Spleen (tissue), 11 donors: ENCODE data around the gene RNF212. TPM values are rescaled to one million over a fixed set of nuclear protein-coding genes. Genes with fewer than 3 reads are reported as not detected.

ENCODE experiments used
- DNase-seq: peaks from one replicate; pipeline ENCODE4 v3.0.0-alpha.2; 2020
- H3K27ac ChIP-seq, 8 donors: fragments of 200-600 bp; sonication (generic) in 7 of 8; 1 replicate in 4 of 8; 2 replicates in 4 of 8; pipeline versions ENCODE4 v1.5.0 to v1.8.0; 2016 to 2021; ENCODE audit warnings: inconsistent platforms in 4 of 8, mild to moderate bottlenecking in 4 of 8, moderate library complexity in 1 of 8
- H3K27me3 ChIP-seq, 7 donors: fragments of 200-600 bp; sonication (generic) in 6 of 7; replicated peaks in 1 of 7; 1 replicate in 4 of 7; 2 replicates in 3 of 7; pipeline versions ENCODE4 v1.5.0 to v1.8.0; 2016 to 2021; ENCODE audit warnings: inconsistent platforms in 3 of 7, mild to moderate bottlenecking in 1 of 7
- H3K36me3 ChIP-seq, 6 donors: fragments of 200-600 bp; sonication (generic) in 5 of 6; 1 replicate in 4 of 6; 2 replicates in 2 of 6; pipeline versions ENCODE4 v1.5.0 to v1.8.0; 2016 to 2021; ENCODE audit warnings: inconsistent platforms in 2 of 6
- H3K4me1 ChIP-seq, 6 donors: fragments of 200-600 bp; sonication (generic) in 5 of 6; 1 replicate in 3 of 6; 2 replicates in 3 of 6; pipeline versions ENCODE4 v1.5.0 to v1.8.0; 2016 to 2021; ENCODE audit warnings: inconsistent platforms in 3 of 6
- H3K4me3 ChIP-seq, 8 donors: fragments of 200-600 bp; sonication (generic) in 7 of 8; 1 replicate in 4 of 8; 2 replicates in 4 of 8; pipeline versions ENCODE4 v1.5.0 to v1.8.0; 2016 to 2021; ENCODE audit warnings: inconsistent platforms in 4 of 8, mild to moderate bottlenecking in 4 of 8, moderate library complexity in 2 of 8
- H3K9me3 ChIP-seq, 8 donors: fragments of 200-600 bp; sonication (generic) in 7 of 8; 1 replicate in 4 of 8; 2 replicates in 4 of 8; pipeline versions ENCODE4 v1.5.0 to v1.8.0; 2016 to 2021; ENCODE audit warnings: inconsistent platforms in 4 of 8
- CTCF ChIP-seq, 11 experiments: fragments of 200-600 bp in 7 of 11; fragments of 450-650 bp in 4 of 11; sonication (generic) in 4 of 11; IDR thresholded peaks in 8 of 11; conservative IDR thresholded peaks in 3 of 11; 1 replicate in 7 of 11; 2 replicates in 4 of 11; pipeline versions ENCODE4 v1.4.0 to v1.8.0; 2016 to 2021; ENCODE audit warnings: antibody characterized with exemption in 11 of 11, inconsistent platforms in 4 of 11, mild to moderate bottlenecking in 1 of 11
- POLR2A ChIP-seq, 3 donors: fragments of 450-650 bp; IDR thresholded peaks; one replicate each; pipeline ENCODE4 v1.5.1; 2017; ENCODE audit warnings: antibody characterized with exemption in 3 of 3, mild to moderate bottlenecking in 1 of 3
- POLR2AphosphoS5 ChIP-seq, 3 donors: sonication (generic); formaldehyde crosslinking; IDR thresholded peaks; one replicate each; pipeline ENCODE4 v1.5.1; 2017; ENCODE audit warnings: antibody characterized with exemption in 3 of 3
- WGBS, 5 donors: extraction: QIAGEN DNeasy Blood & Tissue Kit in 3 of 5; methylation state at CpG; one replicate each; pipeline versions ENCODE4 v1.1.5 to v1.1.7; 2013 to 2018; 5-methylcytosine and 5-hydroxymethylcytosine counted together
- intact Hi-C: fragments of 100-400 bp; cut with DNase I; formaldehyde crosslinking; loops from one replicate; pipeline ENCODE4 v1.15.0; 2023; ENCODE audit warnings: low total_unique reads
- polyA plus RNA-seq, 3 donors: library from polyadenylated mRNA; stranded (reverse); fragments of 200-250 nt; gene quantifications; one replicate each; pipeline ENCODE4 v1.2.1, GENCODE V29; 2013
- total RNA-seq, 7 donors: library from RNA; depleted of rRNA in 3 of 7; stranded (reverse); fragments of >200 nt in 3 of 7; fragmentation: NEBNext Ultra II Directional in 4 of 7; extraction: Animal tissue kit (Norgen Biotek cat#: 25700) in 4 of 7; gene quantifications; one replicate each; pipeline versions ENCODE4 v1.1.0 to v1.2.1, GENCODE V29; 2016 to 2021
- donor health status: healthy with polysubstance abuse.
- donor health status: DM: no; HTN: no; CAD: no; lungs with moderate emphysema.
- donor health status: DM: no; HTN: no; CAD: no.
- donor health status: Bipolar disorder and iron deficiency.
- donor health status: healthy.
- donor health status: DM: no; HTN: no; CAD: no.
- donor health status: DM: yes; HTN: yes; CAD: no.

RNF212 gene
- total and polyA plus RNA-seq, 10 donors: 0.46 to 5.6 (median 2.2) TPM

GRCh38 chr4:1112174-1112820, 1.1 kb downstream of the RNF212 start:
- Histone ChIP-seq H3K9me3 (no peaks in the 10 kb centered on the region), H3K4me1 (peaks cover 0 to 5% (median 0%) of the 10 kb centered on the region in 6 donors), H3K4me3 (no peak overlapping the region), H3K27ac (no peak overlapping the region), H3K27me3 (peaks cover 0 to 64% (median 11%) of the 10 kb centered on the region in 7 donors), H3K36me3 (no peaks in the 10 kb centered on the region)
- WGBS, 5 donors: 66 to 73% (median 69%) methylated on average over 20 to 27 of the region's 27 CpGs
- TF ChIP-seq POLR2AphosphoS5 (IDR thresholded peaks at IDR 0.05): no peak
- TF ChIP-seq POLR2A (IDR thresholded peaks at IDR 0.05): no peak
- intact Hi-C loops: no loop called here
- no peak for DNase-seq

GRCh38 chr4:1111259-1111809, 2.0 kb downstream of the RNF212 start:
- Histone ChIP-seq H3K9me3 (no peaks in the 10 kb centered on the region), H3K27me3 (peaks cover 0 to 64% (median 11%) of the 10 kb centered on the region in 7 donors), H3K27ac (no peak overlapping the region), H3K36me3 (no peaks in the 10 kb centered on the region), H3K4me1 (peaks cover 0 to 5% (median 0%) of the 10 kb centered on the region in 6 donors), H3K4me3 (no peak overlapping the region)
- 73 to 79% (median 78%) methylated on average over 8 of the region's 8 CpGs for WGBS, 5 donors
- intact Hi-C loops: no loop called here
- DNase-seq: no peak
- TF ChIP-seq POLR2AphosphoS5 (IDR thresholded peaks at IDR 0.05) (no peak), POLR2A (IDR thresholded peaks at IDR 0.05) (no peak)

GRCh38 chr4:1109898-1110506, 3.4 kb downstream of the RNF212 start:
- Histone ChIP-seq H3K9me3 (no peaks in the 10 kb centered on the region), H3K27me3 (peaks cover 0 to 64% (median 11%) of the 10 kb centered on the region in 7 donors), H3K4me1 (peaks cover 0 to 5% (median 0%) of the 10 kb centered on the region in 6 donors), H3K27ac (no peak overlapping the region), H3K4me3 (no peak overlapping the region), H3K36me3 (no peaks in the 10 kb centered on the region)
- intact Hi-C loops: no loop called here
- WGBS, 5 donors: 62 to 74% (median 67%) methylated on average over 8 of the region's 8 CpGs
- TF ChIP-seq CTCF (IDR thresholded peaks at IDR 0.05 in 8 of 11, conservative IDR thresholded peaks at IDR 0.05 in 3 of 11) (no peak), POLR2A (IDR thresholded peaks at IDR 0.05) (no peak), POLR2AphosphoS5 (IDR thresholded peaks at IDR 0.05) (no peak)
- DNase-seq: no peak

DNA sequence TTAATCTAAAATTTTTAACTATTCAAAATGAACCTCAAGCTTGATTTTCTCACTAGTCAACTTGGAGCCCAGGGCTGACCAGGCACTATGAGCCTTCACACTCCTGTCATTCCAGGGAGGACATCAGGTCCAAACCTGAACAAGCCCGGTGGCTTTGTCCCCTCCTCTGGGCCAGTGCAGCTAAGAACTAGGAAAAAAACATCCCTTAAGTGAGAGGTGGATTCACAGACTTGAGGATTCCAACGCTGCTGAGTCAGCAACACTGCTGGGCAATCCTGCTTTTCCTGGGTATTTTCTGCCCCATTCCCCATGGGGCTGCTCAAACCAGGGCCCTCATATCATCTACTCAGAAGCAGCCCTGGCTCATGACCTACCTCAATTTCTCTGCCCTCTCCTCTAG, 4.0 kb downstream of the RNF212 start:
- H3K27ac ChIP-seq: no peak overlapping the region
- TF ChIP-seq POLR2A (IDR thresholded peaks at IDR 0.05): no peak
- no peak for TF ChIP-seq POLR2AphosphoS5 (IDR thresholded peaks at IDR 0.05)
- TF ChIP-seq CTCF (IDR thresholded peaks at IDR 0.05 in 8 of 11, conservative IDR thresholded peaks at IDR 0.05 in 3 of 11): no peak
- DNase-seq: no peak
- peaks cover 0 to 58% (median 11%) of the 10 kb centered on the region in 7 donors for H3K27me3 ChIP-seq
- no peaks in the 10 kb centered on the region for H3K9me3 ChIP-seq
- peaks cover 0 to 5% (median 0%) of the 10 kb centered on the region in 6 donors for H3K4me1 ChIP-seq
- H3K4me3 ChIP-seq: no peak overlapping the region
- WGBS, 5 donors: 77 to 92% (median 83%) methylated on average over 2 of the region's 2 CpGs
- H3K36me3 ChIP-seq: no peaks in the 10 kb centered on the region
- intact Hi-C loops: no loop called here

GRCh38 chr4:1105662-1106061, 7.7 kb downstream of the RNF212 start:
- Histone ChIP-seq H3K9me3 (no peaks in the 10 kb centered on the region), H3K36me3 (no peaks in the 10 kb centered on the region), H3K4me1 (no peaks in the 10 kb centered on the region), H3K27me3 (peaks cover 0 to 21% (median 0%) of the 10 kb centered on the region in 7 donors), H3K4me3 (no peak overlapping the region), H3K27ac (no peak overlapping the region)
- intact Hi-C loops: no loop called here
- 71 to 83% (median 76%) methylated on average over 10 of the region's 10 CpGs for WGBS, 5 donors
- no peak for TF ChIP-seq POLR2AphosphoS5 (IDR thresholded peaks at IDR 0.05)
- no peak for TF ChIP-seq POLR2A (IDR thresholded peaks at IDR 0.05)
- TF ChIP-seq CTCF (IDR thresholded peaks at IDR 0.05 in 8 of 11, conservative IDR thresholded peaks at IDR 0.05 in 3 of 11): no peak
- no peak for DNase-seq
